Stimulated activated CD4-positive, alpha-beta T cell treated with anti-CD3 and anti-CD28 coated beads, Interleukin-12 subunit alpha, Interleukin-12 subunit beta, amount 100 ng/mL, for 48 hours (primary cell): Measurements from ENCODE around the gene LRRC74B.
A peak's percentile ranks its signal among the peaks of the same experiment; 100 is the strongest.
"Not testable (repeated sequence)": the region's sequence is repeated elsewhere in the genome, so short reads cannot be mapped to it uniquely, and the experiment has no call there.

Experiments used
- DNase-seq, 3 donors: peaks; one replicate each; pipeline ENCODE4 v3.0.0-alpha.2; 2020; ENCODE audit warnings: low read depth in 2 of 3, low spot score in 1 of 3

The LRRC74B gene

GRCh38 chr22:21045585-21046294, at the start of gene LRRC74B:
LRRC74B (plus strand) TSS chr22:21045946; CDS start chr22:21045987, 41 bp downstream.
- DNase-seq = peak; percentile 48 to 72 (median 56)

DNA sequence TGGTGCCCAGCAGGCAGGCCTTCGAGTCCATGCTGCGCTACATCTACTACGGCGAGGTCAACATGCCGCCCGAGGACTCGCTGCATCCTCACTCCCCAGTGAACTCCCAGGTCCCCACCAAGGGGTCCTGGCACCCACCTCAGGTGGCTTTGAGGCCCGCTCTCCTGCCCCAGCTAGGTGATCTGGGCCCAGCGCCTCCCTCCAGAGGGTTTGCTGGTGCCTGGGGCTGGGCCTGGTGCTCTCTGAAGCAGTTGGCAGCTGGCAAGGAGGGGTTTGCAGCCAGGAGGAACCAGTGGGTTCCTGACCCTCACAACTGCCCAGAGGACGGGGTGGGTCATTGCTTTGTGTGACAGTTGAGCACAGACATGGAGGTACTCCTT, 49.7 kb upstream of the LRRC74B start:
- DNase-seq = no peak

- DNase-seq = no peak
Observed at GRCh38 chr22:20996598-20997535, 48.9 kb upstream of the LRRC74B start.

DNA sequence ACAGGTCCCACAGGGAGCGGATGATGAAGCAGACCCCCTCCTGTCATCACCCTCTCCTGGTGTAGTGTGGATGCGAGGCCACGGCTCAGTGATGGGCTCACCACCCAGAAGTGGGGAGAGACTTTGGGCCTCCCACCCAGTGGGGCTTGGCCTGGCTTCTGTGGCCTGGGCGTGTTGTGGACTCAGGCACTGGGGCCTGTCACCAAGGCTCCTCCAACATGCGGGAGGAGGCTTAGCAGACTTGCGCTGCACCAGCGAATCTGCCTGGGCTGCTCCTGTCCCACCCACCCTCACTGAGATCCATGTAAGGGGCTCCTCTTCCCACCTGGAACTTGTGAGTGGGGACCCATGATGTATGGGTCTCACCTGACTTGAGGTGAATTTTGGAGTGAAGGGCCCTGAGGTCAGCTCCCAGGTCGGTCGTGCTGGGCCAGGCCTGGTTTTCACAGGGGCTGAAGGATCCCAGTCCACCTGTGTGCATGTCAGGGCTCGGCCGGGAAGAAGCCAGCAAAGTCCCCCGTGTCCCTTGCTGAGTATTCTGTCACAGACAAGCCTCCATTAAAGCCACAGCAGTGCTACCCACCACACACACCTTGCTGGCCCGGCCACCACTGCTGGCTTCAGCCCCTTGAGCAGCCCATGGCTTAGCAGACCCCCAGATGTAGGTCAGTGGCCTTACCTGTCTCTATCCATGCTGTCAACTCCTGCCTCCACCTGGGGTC, 48.0 kb upstream of the LRRC74B start:
- no peak for DNase-seq

GRCh38 chr22:20998411-20999336, 47.1 kb upstream of the LRRC74B start:
- DNase-seq = no peak

GRCh38 chr22:20999350-21000206, 46.2 kb upstream of the LRRC74B start:
- no peak for DNase-seq

DNA sequence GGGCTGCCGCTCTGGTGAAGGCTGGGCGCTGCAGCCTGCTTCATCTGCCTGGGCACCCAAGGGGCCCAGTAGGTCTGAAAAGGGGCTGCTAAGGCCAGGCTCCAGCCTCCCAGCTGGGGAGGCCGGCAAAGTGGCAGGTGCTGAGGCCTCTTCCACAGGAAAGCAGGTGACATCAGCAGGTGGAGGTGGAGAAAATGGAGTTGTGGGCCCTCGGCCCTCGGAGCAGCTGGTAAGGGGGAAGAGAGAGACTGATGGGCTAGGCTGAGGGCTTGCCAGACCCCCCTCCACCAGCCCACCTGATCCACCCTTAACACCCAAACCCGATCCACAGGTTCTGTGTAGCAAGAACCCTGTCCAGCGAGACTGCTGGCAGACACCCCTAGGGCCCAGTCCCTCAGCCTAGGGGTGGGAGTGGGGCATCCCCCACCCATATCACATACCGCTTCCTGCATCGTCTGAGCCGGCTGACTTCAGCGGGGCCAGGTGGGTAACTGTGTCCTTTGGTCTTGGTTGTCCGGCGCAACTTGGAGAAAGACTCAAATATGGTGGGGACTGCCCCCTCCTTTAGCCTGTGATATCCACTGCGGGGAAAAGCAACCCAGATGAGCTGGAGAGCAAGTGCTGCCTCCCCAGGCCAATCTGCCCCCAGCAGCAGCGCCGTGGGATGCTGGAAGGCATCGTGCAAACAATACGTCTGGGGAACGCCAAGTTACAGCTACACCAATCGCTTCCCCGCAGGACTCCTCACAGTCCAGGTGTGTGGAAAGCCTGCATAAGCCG, 45.3 kb upstream of the LRRC74B start:
- no peak for DNase-seq

DNA sequence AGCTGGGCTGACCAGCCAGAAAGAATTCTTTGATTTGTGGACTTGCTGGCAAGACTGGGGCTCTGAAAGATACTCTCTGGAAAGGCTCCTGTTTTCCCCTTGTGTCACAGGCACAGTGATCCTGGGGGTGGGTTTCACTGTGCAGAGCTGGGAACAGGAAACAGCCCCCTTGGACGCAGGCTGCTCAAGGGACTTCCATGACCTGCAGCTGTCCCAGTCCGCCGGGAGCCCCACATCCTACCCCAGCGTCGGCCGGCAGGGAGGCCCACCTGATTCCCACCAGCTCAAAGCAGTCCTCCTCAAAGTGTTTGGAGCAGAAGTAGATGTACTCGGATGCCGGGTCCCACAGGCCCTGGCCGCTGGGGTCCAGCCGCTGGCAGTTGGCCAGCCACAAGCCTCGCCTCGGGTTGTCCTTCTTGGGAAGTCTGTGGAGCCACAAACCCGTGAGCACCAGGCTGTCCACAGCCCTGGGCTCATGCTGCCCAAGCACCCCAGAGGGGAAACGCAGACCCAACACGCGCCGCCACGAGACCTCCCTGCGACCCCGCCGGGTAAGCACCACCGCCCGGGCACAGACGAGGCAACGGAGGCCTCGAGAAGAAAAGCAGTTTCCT, 44.7 kb upstream of the LRRC74B start:
- DNase-seq = no peak

GRCh38 chr22:21001601-21002325, 44.0 kb upstream of the LRRC74B start, which contains the start of gene THAP7:
THAP7 (minus strand) TSS chr22:21002118; CDS start chr22:21001911, 207 bp downstream.
- peak; percentile 89 to 97 (median 92) for DNase-seq

GRCh38 chr22:21003782-21004181, 42.0 kb upstream of the LRRC74B start:
- DNase-seq = no peak

- DNase-seq = not testable (repeated sequence)
Observed at GRCh38 chr22:21009208-21009607, 36.5 kb upstream of the LRRC74B start.

DNA sequence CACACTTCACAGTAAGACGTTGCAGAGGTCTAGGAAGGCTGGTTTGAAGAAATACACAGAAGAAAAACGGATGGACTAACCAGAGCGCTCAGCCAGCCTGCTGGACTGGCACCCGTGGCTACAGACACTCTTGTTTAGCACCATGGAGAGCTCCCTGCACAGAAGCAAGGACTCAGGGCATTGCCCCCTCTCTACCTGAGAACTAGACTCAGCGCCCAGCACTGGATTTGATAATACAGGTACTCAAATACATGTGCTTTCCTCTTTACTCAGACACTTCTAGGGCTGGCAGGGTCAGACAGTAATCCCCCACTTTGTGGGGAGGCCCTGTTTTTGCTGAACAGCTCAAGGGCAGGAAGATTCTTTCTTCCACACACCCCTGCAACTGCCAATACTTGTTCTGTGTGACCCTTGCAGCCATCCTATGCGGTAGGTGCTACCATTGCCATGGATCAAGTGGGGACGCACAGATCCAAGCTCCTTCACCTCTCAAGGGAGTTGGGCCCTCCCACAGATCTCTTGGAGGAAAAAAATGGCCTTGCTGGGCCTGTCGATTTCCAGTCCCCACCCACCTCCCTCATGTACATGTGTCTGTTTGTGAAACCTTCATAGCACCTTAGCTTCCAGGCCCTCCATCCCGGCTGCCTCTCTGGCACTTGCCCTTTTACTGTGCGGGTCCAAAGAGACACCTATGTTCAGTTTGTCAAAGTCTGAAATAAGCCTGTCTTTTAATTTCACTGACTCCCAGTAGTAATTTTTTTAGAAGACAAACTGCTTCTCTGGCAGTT, 35.9 kb upstream of the LRRC74B start:
- no peak for DNase-seq

DNA sequence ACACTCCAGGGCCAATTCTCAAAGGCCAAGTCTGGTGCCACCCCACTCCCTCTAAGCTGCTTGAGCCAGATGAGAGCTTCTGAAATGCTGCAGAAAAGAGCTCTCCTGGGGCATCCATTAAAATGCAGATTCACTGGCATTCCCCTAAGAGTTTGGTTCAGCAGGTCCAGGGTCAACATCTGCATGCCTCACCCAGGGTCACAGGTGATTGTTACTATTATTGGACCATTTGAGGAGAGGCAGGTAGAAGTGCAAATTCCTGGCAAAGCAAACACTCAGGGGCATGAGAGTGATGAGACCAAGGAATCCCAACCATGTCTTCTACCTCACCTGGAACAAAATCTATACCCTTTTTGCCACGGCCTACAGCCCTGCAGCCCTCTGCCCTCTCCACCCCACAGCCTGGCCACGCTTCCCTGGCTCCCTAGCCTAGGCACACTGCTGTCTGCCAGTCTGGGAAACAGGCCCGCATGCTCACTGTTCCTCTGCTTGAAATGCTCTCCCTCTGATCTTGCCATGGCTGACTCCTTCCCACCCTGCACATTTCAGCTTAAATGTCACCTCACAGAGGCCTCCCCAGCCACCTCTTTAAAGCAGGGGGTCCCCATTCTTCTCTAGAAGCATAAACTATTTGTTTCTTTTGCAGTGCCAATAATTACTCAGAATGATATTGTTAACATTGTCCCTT, 35.2 kb upstream of the LRRC74B start:
- DNase-seq = no peak

DNA sequence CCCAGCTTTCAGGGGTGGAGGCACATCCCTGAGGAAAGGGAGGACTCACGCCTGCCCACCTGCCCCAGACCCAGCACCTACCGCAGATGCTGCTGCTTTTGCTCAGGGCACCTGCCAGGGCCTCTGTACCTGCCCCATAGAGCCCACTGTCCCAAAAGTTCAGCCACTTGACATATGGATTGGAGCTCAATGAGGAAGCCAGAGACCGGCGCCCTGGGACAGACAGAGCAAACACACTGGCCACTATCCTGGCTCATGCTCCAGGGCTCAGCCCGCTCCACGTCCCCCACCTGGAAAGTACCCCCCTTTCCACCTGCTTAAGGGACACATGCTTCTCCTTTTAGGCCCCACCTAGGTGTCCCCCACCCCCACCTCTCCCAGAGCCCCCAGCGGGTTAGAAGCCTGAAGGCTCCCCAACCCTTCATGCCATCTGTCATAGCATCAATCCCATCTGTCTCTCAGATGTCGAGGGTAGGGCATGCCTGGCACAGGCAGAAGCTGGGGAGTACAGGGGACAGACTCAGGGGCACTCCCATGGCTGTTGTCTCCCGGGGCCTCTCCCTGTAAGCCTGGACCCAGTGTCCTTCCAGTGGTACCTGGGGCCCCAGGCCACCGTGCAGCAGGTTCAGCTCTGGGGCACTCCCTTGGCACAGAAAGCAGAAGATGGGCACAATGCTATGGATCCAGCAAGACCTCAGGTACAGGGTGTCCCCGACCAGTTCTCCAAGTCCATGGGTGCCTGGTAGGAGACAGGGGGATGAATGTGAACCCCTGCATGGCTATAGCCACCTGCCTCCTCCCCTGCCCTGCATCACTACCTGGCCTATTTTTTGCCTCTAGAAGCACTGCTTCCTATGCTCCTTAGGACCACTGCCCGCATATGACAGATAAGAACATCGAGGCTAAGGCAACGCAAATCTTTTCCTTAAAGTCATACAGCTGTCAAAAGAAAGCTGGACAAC, 33.0 kb upstream of the LRRC74B start:
- no peak for DNase-seq

- no peak for DNase-seq
Observed at GRCh38 chr22:21013657-21014201, 32.0 kb upstream of the LRRC74B start.
